ENCODE results near the gene RCBTB2.

RCBTB2 gene

DNA sequence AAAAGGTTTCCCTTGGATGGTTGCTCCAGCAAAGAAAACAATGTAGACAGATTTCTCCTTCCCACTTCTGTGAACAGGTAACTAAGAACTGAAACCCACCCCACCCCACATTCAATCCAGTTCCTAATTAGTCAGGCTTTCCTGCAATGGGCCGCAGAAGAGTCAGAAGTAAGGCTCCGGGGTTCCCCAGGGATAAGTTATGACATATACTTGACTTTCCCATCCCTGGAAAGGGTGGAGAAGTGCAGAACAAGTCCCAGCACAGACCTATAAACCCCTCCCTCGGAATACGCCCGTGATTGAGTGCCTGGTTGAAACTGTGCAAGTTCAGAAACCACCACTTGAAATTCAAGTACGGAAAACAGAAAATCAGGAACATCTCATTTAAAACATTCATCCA is 24.9 kb downstream of the RCBTB2 start:
- H3K36me3 ChIP-seq (ENCODE audit: control insufficient read depth in 2 of 2, insufficient read depth in 2 of 2, low read length in 2 of 2) = peaks cover 0 to 4% of the 10 kb centered on the region in 2 donors
- no peak overlapping the region for H3K27ac ChIP-seq (ENCODE audit: low read depth in 2 of 2, low read length in 2 of 2)
- H3K9ac ChIP-seq (ENCODE audit: low read depth in 1 of 2, low read length in 2 of 2) = no peak overlapping the region
- H3K4me1 ChIP-seq (ENCODE audit: control insufficient read depth in 2 of 2, insufficient read depth in 2 of 2, low read length in 2 of 2) = peaks cover 0 to 7% of the 10 kb centered on the region in 2 donors
- H3K9me3 ChIP-seq (ENCODE audit: control insufficient read depth in 2 of 2, low read length in 2 of 2) = no peaks in the 10 kb centered on the region
- H3K27me3 ChIP-seq (ENCODE audit: control insufficient read depth in 2 of 2, insufficient read depth in 2 of 2, low read length in 2 of 2) = no peaks in the 10 kb centered on the region
- no peak overlapping the region for H3K4me3 ChIP-seq (ENCODE audit: low read length in 2 of 2)

DNA sequence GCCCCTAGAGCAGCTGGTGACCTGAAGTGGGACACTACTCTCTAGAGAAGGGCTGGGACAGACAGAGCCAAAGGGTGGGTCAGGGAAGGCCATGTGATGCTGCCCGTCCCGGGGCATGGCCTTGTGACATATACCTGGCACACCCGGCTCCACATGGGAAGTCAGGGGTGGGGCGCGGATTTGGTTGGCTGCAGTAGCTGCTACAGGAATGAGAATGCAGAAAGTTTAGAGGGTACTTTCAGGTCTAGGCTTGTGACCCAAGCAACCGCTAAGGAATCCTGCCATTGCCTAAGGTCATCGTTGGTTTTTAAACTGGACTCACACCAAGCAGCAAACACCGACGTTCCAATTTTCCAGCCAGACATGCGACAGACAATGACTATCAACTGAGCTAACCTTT is 25.9 kb downstream of the RCBTB2 start:
- peak overlapping the region in 1 of 2 donors; percentile 77 for H3K27ac ChIP-seq (ENCODE audit: low read depth in 2 of 2, low read length in 2 of 2)

GRCh38 chr13:48506092-48506701 is 26.7 kb downstream of the RCBTB2 start:
- H3K9me3 ChIP-seq (ENCODE audit: control insufficient read depth in 2 of 2, low read length in 2 of 2) = no peaks in the 10 kb centered on the region
- H3K4me1 ChIP-seq (ENCODE audit: control insufficient read depth in 2 of 2, insufficient read depth in 2 of 2, low read length in 2 of 2) = peaks cover 0 to 7% of the 10 kb centered on the region in 2 donors
- H3K27ac ChIP-seq (ENCODE audit: low read depth in 2 of 2, low read length in 2 of 2) = peak overlapping the region; percentile 77 to 79
- peak overlapping the region; percentile 31 to 32 for H3K9ac ChIP-seq (ENCODE audit: low read depth in 1 of 2, low read length in 2 of 2)
- H3K4me3 ChIP-seq (ENCODE audit: low read length in 2 of 2) = no peak overlapping the region
- peaks cover 0 to 2% of the 10 kb centered on the region in 2 donors for H3K36me3 ChIP-seq (ENCODE audit: control insufficient read depth in 2 of 2, insufficient read depth in 2 of 2, low read length in 2 of 2)
- no peaks in the 10 kb centered on the region for H3K27me3 ChIP-seq (ENCODE audit: control insufficient read depth in 2 of 2, insufficient read depth in 2 of 2, low read length in 2 of 2)

More for the DNA sequence above, 25.9 kb downstream of the RCBTB2 start:
- H3K9ac ChIP-seq (ENCODE audit: low read depth in 1 of 2, low read length in 2 of 2) = no peak overlapping the region
- peaks cover 0 to 7% of the 10 kb centered on the region in 2 donors for H3K4me1 ChIP-seq (ENCODE audit: control insufficient read depth in 2 of 2, insufficient read depth in 2 of 2, low read length in 2 of 2)
- H3K4me3 ChIP-seq (ENCODE audit: low read length in 2 of 2) = no peak overlapping the region
- H3K27me3 ChIP-seq (ENCODE audit: control insufficient read depth in 2 of 2, insufficient read depth in 2 of 2, low read length in 2 of 2) = no peaks in the 10 kb centered on the region
- no peaks in the 10 kb centered on the region for H3K9me3 ChIP-seq (ENCODE audit: control insufficient read depth in 2 of 2, low read length in 2 of 2)
- peaks cover 0 to 4% of the 10 kb centered on the region in 2 donors for H3K36me3 ChIP-seq (ENCODE audit: control insufficient read depth in 2 of 2, insufficient read depth in 2 of 2, low read length in 2 of 2)

DNA sequence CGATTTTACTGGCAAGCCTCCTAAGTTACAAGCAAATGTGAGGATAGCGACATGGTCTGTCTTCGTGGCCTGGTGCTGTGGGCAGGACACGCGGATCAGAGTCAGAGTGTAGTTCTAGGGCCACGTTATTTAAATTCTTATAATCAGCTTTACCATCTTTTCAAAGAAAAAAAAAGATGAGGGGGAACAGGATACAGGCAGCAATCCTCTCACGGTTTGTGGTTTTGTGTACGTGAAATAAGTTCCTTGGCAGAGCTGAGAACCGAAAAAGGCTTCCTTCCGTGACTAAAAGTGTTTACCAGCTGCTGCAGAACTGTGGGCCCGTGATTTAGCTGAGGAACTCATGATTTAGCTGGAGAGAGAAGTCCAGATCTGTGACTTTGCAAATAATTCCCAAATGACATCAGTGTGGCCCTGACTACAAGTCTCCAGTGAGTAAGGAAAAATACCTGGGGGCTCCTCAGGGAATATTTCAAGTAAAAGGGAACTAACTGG is 27.2 kb downstream of the RCBTB2 start:
- peak overlapping the region; percentile 77 to 79 for H3K27ac ChIP-seq (ENCODE audit: low read depth in 2 of 2, low read length in 2 of 2)
- no peaks in the 10 kb centered on the region for H3K9me3 ChIP-seq (ENCODE audit: control insufficient read depth in 2 of 2, low read length in 2 of 2)
- H3K36me3 ChIP-seq (ENCODE audit: control insufficient read depth in 2 of 2, insufficient read depth in 2 of 2, low read length in 2 of 2) = peaks cover 0 to 2% of the 10 kb centered on the region in 2 donors
- no peaks in the 10 kb centered on the region for H3K27me3 ChIP-seq (ENCODE audit: control insufficient read depth in 2 of 2, insufficient read depth in 2 of 2, low read length in 2 of 2)
- peak overlapping the region; percentile 31 to 32 for H3K9ac ChIP-seq (ENCODE audit: low read depth in 1 of 2, low read length in 2 of 2)
- H3K4me1 ChIP-seq (ENCODE audit: control insufficient read depth in 2 of 2, insufficient read depth in 2 of 2, low read length in 2 of 2) = peaks cover 0 to 7% of the 10 kb centered on the region in 2 donors
- H3K4me3 ChIP-seq (ENCODE audit: low read length in 2 of 2) = peak overlapping the region in 1 of 2 donors; percentile 14

- Histone ChIP-seq H3K27ac (ENCODE audit: low read depth in 2 of 2, low read length in 2 of 2) (peak overlapping the region; percentile 43 to 59), H3K9ac (ENCODE audit: low read depth in 1 of 2, low read length in 2 of 2) (no peak overlapping the region)
These were observed 27.9 kb downstream of the RCBTB2 start for GRCh38 chr13:48505012-48505411.

GRCh38 chr13:48504606-48505005 is 28.3 kb downstream of the RCBTB2 start:
- Histone ChIP-seq H3K9ac (ENCODE audit: low read depth in 1 of 2, low read length in 2 of 2) (no peak overlapping the region), H3K36me3 (ENCODE audit: control insufficient read depth in 2 of 2, insufficient read depth in 2 of 2, low read length in 2 of 2) (peaks cover 0 to 2% of the 10 kb centered on the region in 2 donors), H3K4me3 (ENCODE audit: low read length in 2 of 2) (no peak overlapping the region), H3K9me3 (ENCODE audit: control insufficient read depth in 2 of 2, low read length in 2 of 2) (no peaks in the 10 kb centered on the region), H3K27me3 (ENCODE audit: control insufficient read depth in 2 of 2, insufficient read depth in 2 of 2, low read length in 2 of 2) (no peaks in the 10 kb centered on the region), H3K4me1 (ENCODE audit: control insufficient read depth in 2 of 2, insufficient read depth in 2 of 2, low read length in 2 of 2) (peaks cover 0 to 7% of the 10 kb centered on the region in 2 donors), H3K27ac (ENCODE audit: low read depth in 2 of 2, low read length in 2 of 2) (peak overlapping the region in 1 of 2 donors; percentile 24)

More at GRCh38 chr13:48505012-48505411, 27.9 kb downstream of the RCBTB2 start:
- H3K9me3 ChIP-seq (ENCODE audit: control insufficient read depth in 2 of 2, low read length in 2 of 2) = no peaks in the 10 kb centered on the region
- H3K27me3 ChIP-seq (ENCODE audit: control insufficient read depth in 2 of 2, insufficient read depth in 2 of 2, low read length in 2 of 2) = no peaks in the 10 kb centered on the region
- H3K4me1 ChIP-seq (ENCODE audit: control insufficient read depth in 2 of 2, insufficient read depth in 2 of 2, low read length in 2 of 2) = peaks cover 0 to 7% of the 10 kb centered on the region in 2 donors
- no peak overlapping the region for H3K4me3 ChIP-seq (ENCODE audit: low read length in 2 of 2)
- H3K36me3 ChIP-seq (ENCODE audit: control insufficient read depth in 2 of 2, insufficient read depth in 2 of 2, low read length in 2 of 2) = peaks cover 0 to 2% of the 10 kb centered on the region in 2 donors

DNA sequence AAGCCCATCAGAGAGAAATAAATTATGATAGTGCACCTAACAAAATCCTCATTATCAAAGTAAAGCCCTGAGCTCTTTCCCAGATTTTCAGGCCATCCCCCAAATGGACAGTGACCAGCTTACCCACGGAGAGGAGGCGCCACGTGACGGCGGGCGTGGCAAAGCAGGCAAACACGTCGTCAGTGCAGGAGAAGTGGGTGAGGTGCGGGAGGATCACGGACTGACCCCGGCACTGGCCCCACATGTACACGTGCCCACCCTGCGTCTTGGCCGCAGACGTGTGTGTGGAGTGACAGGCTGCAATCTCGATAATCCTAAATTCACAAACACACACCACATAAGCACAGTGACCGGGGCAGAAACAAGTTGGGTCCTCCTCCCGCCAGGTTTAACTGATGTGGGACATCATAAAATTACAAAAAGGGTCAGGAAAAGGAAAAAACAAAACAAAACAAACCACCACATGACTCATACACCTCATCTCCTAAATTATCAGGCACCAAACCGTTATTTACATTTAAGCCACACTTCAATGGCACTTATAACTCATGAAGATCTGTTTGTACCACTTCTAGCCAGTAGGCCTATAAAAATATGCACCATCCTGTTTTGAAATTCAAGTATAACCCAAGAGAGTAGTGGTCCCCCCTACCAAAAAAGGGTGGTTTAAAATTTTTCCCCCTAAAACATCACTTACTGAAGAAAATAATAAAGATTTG is 30.1 kb downstream of the RCBTB2 start:
- Histone ChIP-seq H3K4me3 (ENCODE audit: low read length in 2 of 2) (no peak overlapping the region), H3K4me1 (ENCODE audit: control insufficient read depth in 2 of 2, insufficient read depth in 2 of 2, low read length in 2 of 2) (peaks cover 0 to 7% of the 10 kb centered on the region in 2 donors), H3K27me3 (ENCODE audit: control insufficient read depth in 2 of 2, insufficient read depth in 2 of 2, low read length in 2 of 2) (no peaks in the 10 kb centered on the region), H3K27ac (ENCODE audit: low read depth in 2 of 2, low read length in 2 of 2) (no peak overlapping the region), H3K36me3 (ENCODE audit: control insufficient read depth in 2 of 2, insufficient read depth in 2 of 2, low read length in 2 of 2) (peaks cover 0 to 2% of the 10 kb centered on the region in 2 donors), H3K9me3 (ENCODE audit: control insufficient read depth in 2 of 2, low read length in 2 of 2) (no peaks in the 10 kb centered on the region), H3K9ac (ENCODE audit: low read depth in 1 of 2, low read length in 2 of 2) (no peak overlapping the region)

DNA sequence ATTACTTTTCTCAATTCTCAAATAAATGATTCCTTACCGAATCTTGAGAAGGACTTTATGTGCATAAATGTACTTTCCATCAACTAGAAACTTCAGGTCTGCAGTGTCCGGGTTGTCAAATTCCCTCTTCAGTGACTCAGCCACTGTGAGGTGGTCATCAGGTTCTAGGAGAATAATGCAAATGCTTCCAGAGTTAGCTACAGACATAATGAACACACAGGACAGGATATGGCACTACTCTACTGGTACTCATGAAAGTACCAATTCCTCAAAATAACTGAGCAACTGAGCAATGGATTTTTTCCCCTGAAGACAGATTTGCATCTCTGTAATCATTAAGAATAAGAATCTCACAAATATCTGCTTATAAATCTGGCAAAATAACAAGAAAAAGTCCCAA is 31.2 kb downstream of the RCBTB2 start:
- peaks cover 0 to 7% of the 10 kb centered on the region in 2 donors for H3K4me1 ChIP-seq (ENCODE audit: control insufficient read depth in 2 of 2, insufficient read depth in 2 of 2, low read length in 2 of 2)
- no peaks in the 10 kb centered on the region for H3K27me3 ChIP-seq (ENCODE audit: control insufficient read depth in 2 of 2, insufficient read depth in 2 of 2, low read length in 2 of 2)
- H3K36me3 ChIP-seq (ENCODE audit: control insufficient read depth in 2 of 2, insufficient read depth in 2 of 2, low read length in 2 of 2) = peaks cover 0 to 2% of the 10 kb centered on the region in 2 donors
- H3K4me3 ChIP-seq (ENCODE audit: low read length in 2 of 2) = no peak overlapping the region
- H3K27ac ChIP-seq (ENCODE audit: low read depth in 2 of 2, low read length in 2 of 2) = peak overlapping the region in 1 of 2 donors; percentile 46
- H3K9me3 ChIP-seq (ENCODE audit: control insufficient read depth in 2 of 2, low read length in 2 of 2) = no peaks in the 10 kb centered on the region
- no peak overlapping the region for H3K9ac ChIP-seq (ENCODE audit: low read depth in 1 of 2, low read length in 2 of 2)

DNA sequence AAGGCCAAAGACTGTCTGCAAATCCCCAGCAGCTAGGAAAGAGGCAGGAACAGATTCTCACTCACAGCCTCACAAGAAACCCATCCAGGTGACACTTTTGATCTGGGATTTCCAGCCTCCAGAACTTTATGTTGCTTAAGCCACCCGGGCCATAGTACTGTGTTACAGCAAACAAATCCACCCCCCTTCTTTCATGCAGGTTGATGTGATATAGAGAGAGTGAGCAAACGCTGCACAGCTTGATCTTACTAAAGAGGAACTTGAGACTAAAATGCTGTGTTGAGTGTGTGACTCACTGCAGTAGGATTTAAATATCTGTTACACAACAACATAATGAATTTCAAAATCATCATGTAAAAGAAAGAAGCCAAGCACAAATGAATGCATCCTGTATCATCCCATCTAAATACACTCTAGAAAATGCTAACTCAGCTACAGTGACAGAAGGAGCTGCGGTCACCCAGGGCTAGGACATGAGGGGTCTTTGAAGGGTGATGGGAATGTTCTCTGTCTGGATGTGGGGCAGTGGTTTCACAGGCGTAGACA is 32.2 kb downstream of the RCBTB2 start:
- Histone ChIP-seq H3K9ac (ENCODE audit: low read depth in 1 of 2, low read length in 2 of 2) (no peak overlapping the region), H3K27ac (ENCODE audit: low read depth in 2 of 2, low read length in 2 of 2) (peak overlapping the region; percentile 38 to 48), H3K9me3 (ENCODE audit: control insufficient read depth in 2 of 2, low read length in 2 of 2) (no peaks in the 10 kb centered on the region), H3K4me3 (ENCODE audit: low read length in 2 of 2) (no peak overlapping the region), H3K27me3 (ENCODE audit: control insufficient read depth in 2 of 2, insufficient read depth in 2 of 2, low read length in 2 of 2) (no peaks in the 10 kb centered on the region), H3K4me1 (ENCODE audit: control insufficient read depth in 2 of 2, insufficient read depth in 2 of 2, low read length in 2 of 2) (peaks cover 0 to under 1% of the 10 kb centered on the region in 2 donors), H3K36me3 (ENCODE audit: control insufficient read depth in 2 of 2, insufficient read depth in 2 of 2, low read length in 2 of 2) (peaks cover 2 to 4% of the 10 kb centered on the region in 2 donors)

GRCh38 chr13:48497669-48498068 is 35.2 kb downstream of the RCBTB2 start:
- no peak overlapping the region for H3K4me3 ChIP-seq (ENCODE audit: low read length in 2 of 2)
- no peak overlapping the region for H3K9ac ChIP-seq (ENCODE audit: low read depth in 1 of 2, low read length in 2 of 2)
- no peak overlapping the region for H3K27ac ChIP-seq (ENCODE audit: low read depth in 2 of 2, low read length in 2 of 2)
- no peaks in the 10 kb centered on the region for H3K9me3 ChIP-seq (ENCODE audit: control insufficient read depth in 2 of 2, low read length in 2 of 2)
- peaks cover 0 to 3% of the 10 kb centered on the region in 2 donors for H3K4me1 ChIP-seq (ENCODE audit: control insufficient read depth in 2 of 2, insufficient read depth in 2 of 2, low read length in 2 of 2)
- H3K27me3 ChIP-seq (ENCODE audit: control insufficient read depth in 2 of 2, insufficient read depth in 2 of 2, low read length in 2 of 2) = no peaks in the 10 kb centered on the region
- peaks cover 2 to 4% of the 10 kb centered on the region in 2 donors for H3K36me3 ChIP-seq (ENCODE audit: control insufficient read depth in 2 of 2, insufficient read depth in 2 of 2, low read length in 2 of 2)
